SJCRH30 (cell line): ENCODE results near the gene GRHL3. TPM values are rescaled to one million over a fixed set of nuclear protein-coding genes. Genes with fewer than 3 reads are reported as not detected.

Experiments used
- DNase-seq, 2 experiments: peaks; one replicate each; pipeline ENCODE4 v3.0.0-alpha.2; 2015 to 2020
- H3K27ac ChIP-seq: fragments of 250-450 bp; sonication (Bioruptor Pico); 2 replicates; pipeline ENCODE4 v1.5.1; 2020; ENCODE audit warnings: mild to moderate bottlenecking, moderate library complexity
- H3K27me3 ChIP-seq: fragments of 250-450 bp; sonication (Bioruptor Pico); 2 replicates; pipeline ENCODE4 v1.5.1; 2020; ENCODE audit warnings: mild to moderate bottlenecking, moderate library complexity
- H3K36me3 ChIP-seq: fragments of 250-450 bp; sonication (Bioruptor Pico); 2 replicates; pipeline ENCODE4 v1.5.1; 2020; ENCODE audit warnings: mild to moderate bottlenecking, moderate library complexity
- H3K4me1 ChIP-seq: fragments of 250-450 bp; sonication (Bioruptor Pico); 2 replicates; pipeline ENCODE4 v1.5.1; 2020; ENCODE audit warnings: mild to moderate bottlenecking, moderate library complexity
- H3K4me3 ChIP-seq: fragments of 250-450 bp; sonication (Bioruptor Pico); 2 replicates; pipeline ENCODE4 v1.5.1; 2020; ENCODE audit warnings: mild to moderate bottlenecking, moderate library complexity
- H3K9me3 ChIP-seq: fragments of 250-450 bp; sonication (Bioruptor Pico); replicated peaks from 2 replicates; pipeline ENCODE4 v1.5.1; 2020; ENCODE audit warnings: mild to moderate bottlenecking, moderate library complexity
- total RNA-seq: library from RNA; depleted of rRNA; stranded (reverse); fragments of >200 nt; shearing (Covaris generic); gene quantifications from 2 replicates; pipeline ENCODE4 v1.2.3, GENCODE V29; 2014

Gene GRHL3
- total RNA-seq, 1 experiment from 2014 or later, result not detected

DNA sequence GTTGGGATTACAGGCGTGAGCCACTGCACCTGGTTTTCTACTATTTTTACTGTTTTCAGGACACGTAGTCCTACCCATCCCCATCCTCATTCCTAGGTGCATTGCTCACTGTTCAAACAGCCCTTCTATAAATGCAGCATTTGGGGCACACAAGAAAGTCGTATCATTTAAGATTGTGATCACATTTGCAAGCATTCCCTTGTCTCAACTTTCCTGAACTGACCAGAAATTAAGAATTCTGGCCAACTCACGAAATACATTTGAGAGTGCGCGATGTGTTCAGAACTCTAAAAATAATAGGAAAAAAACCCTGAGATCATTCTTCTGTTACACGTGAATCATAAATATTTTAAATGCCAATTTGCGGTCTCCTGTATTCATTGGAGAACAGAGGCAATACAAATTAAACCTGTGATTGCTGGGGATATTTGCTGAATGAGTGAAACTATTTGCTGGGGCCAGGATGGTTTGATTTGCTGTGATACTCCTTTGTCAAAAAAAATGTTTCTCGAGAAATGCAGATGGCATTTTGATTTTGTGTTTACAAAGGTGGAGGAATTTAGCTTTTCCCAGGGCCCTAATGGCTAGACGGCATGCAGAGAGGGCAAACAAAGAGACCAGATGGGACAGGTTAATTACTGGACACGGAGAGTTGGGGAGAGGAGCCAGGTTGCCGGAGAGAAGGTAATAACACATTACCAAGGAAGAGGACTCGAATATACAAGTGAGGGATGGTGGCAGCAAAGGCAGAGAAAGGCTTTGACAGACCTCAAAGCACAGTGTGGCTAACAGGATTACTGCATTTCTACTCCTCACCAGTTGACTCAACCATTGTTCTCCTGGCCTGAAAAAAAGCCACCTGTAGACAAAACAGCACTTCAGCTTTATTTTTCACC, 56.0 kb downstream of the GRHL3 start:
- H3K27me3 ChIP-seq, result peaks cover 10% of the 10 kb centered on the region
- H3K27ac ChIP-seq, result no peak overlapping the region
- H3K4me3 ChIP-seq, result no peak overlapping the region
- no peaks in the 10 kb centered on the region for H3K4me1 ChIP-seq
- DNase-seq, result no peak
- H3K9me3 ChIP-seq, result no peaks in the 10 kb centered on the region
- H3K36me3 ChIP-seq, result no peaks in the 10 kb centered on the region

DNA sequence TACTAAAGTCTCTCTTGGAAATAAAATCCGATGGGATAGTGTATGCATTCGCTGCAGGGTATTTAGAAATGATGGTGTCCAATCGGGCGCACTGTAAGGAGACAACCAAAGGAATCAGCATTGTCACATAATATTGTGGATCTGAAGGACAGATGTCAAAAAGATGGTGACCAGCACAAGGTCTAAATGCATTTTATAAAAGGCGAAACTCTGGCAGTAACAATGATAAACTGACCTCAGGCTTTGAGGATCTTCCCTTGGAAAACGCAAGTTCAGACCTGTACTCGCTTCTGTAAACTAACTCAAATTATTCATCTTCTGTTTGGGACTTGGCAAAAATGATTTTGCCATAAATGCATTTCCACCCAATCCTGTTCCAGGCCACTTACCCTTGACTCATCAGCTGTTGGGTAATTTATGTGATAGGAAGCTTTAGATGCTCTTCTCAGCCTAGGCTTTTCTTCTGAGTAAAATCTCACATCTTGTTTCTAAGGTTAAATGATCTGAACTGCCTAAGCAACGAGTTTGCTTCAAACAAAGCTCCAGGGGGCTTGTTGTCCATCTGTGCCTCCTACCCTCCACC, 60.7 kb downstream of the GRHL3 start:
- no peaks in the 10 kb centered on the region for H3K36me3 ChIP-seq
- H3K27me3 ChIP-seq, result peaks cover 15% of the 10 kb centered on the region
- no peaks in the 10 kb centered on the region for H3K9me3 ChIP-seq
- no peak overlapping the region for H3K27ac ChIP-seq
- DNase-seq, result no peak
- no peak overlapping the region for H3K4me3 ChIP-seq
- H3K4me1 ChIP-seq, result no peaks in the 10 kb centered on the region

DNA sequence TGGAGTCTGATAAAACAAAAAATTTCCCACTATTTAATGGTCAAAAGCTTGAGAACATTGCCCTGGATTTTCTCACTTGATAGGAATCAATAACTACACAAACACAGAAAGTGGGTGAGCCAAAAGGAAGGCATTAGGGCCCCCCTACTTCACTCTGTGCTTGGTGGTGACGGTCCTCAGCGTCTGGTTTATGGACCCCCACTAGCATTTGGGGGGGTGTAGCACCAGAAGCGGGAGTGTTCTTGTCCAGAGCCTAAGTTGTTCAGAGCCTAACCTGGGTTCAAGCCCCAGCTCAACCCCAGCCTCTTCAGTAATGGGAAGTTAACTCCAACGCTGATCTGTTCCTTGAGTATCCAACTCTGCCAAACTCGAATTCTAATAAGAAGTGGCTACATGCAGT, 61.4 kb downstream of the GRHL3 start:
- no peaks in the 10 kb centered on the region for H3K36me3 ChIP-seq
- H3K27ac ChIP-seq, result no peak overlapping the region
- no peaks in the 10 kb centered on the region for H3K9me3 ChIP-seq
- H3K4me3 ChIP-seq, result no peak overlapping the region
- H3K4me1 ChIP-seq, result no peaks in the 10 kb centered on the region
- DNase-seq, result no peak
- H3K27me3 ChIP-seq, result peaks cover 16% of the 10 kb centered on the region

DNA sequence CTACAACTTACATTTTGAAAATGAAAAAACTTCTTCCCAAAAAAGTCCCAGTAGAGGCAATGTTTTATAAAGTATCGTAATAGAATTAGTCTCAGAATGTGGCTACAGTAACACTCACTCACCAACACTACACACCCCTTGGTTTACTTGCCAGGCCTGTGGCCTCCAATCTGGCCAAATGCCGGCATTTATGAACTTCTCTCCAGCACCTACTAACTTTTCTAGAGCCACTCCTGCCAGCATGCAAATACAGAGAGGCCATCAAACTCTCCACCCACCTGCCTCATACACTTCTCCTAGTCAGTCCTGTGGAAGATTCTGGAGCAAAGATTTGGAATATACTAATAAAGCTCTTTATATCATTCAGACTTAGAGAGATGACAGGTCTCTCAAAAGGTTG, 62.1 kb downstream of the GRHL3 start:
- Histone ChIP-seq H3K9me3 (no peaks in the 10 kb centered on the region), H3K4me1 (no peaks in the 10 kb centered on the region), H3K27ac (no peak overlapping the region), H3K27me3 (peaks cover 17% of the 10 kb centered on the region), H3K36me3 (no peaks in the 10 kb centered on the region), H3K4me3 (no peak overlapping the region)
- DNase-seq, result no peak

DNA sequence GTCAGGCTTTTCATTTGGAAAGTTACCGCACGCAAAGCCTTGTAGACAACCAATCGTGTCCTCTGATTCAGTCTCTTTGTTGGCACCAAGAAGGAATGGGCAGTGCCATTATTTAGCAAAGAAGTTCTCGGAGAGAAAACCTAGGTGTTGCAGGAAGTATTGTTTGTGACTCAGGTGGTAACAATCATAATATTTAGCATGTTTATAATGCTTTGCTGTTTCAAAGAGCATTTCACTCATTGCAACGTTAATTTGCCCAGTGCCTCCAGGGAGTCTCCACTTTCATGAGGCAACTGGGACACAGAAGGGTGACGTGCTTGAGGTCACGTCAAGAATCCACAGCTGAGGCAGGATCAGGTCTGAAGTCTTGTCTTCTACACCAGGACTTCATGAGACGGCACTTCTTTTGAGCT, 63.0 kb downstream of the GRHL3 start:
- no peak for DNase-seq
- Histone ChIP-seq H3K36me3 (no peaks in the 10 kb centered on the region), H3K27ac (no peak overlapping the region), H3K9me3 (no peaks in the 10 kb centered on the region), H3K4me3 (no peak overlapping the region), H3K4me1 (no peaks in the 10 kb centered on the region), H3K27me3 (peaks cover 17% of the 10 kb centered on the region)

DNA sequence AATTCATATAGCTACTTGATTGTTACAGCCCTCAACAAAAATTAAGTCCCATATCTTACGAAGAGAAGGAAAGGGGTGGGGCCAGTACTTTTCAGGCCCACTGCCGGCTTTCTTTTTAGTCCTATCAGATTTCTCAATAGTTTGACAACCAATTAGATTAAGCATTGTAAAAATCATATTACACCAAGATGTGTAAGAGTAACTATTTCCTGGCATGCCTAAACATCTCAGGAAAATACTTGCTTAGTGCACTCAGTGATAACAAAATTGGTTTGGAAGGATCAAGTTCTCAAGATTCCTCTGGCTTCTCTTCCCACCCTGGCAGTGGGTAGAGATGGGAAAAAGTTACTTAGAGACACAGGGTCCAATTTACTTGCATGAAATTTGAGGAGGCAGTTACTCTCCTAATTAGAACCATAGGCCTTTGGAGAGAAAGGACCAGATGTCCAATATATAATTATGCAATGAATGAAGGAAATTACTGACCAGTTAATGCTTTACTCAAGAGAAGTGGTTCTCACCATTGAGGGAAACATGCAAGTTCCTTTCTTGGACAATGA, 64.3 kb downstream of the GRHL3 start:
- Histone ChIP-seq H3K4me1 (no peaks in the 10 kb centered on the region), H3K27me3 (peaks cover 17% of the 10 kb centered on the region), H3K4me3 (no peak overlapping the region), H3K9me3 (no peaks in the 10 kb centered on the region), H3K36me3 (no peaks in the 10 kb centered on the region), H3K27ac (no peak overlapping the region)
- no peak for DNase-seq

DNA sequence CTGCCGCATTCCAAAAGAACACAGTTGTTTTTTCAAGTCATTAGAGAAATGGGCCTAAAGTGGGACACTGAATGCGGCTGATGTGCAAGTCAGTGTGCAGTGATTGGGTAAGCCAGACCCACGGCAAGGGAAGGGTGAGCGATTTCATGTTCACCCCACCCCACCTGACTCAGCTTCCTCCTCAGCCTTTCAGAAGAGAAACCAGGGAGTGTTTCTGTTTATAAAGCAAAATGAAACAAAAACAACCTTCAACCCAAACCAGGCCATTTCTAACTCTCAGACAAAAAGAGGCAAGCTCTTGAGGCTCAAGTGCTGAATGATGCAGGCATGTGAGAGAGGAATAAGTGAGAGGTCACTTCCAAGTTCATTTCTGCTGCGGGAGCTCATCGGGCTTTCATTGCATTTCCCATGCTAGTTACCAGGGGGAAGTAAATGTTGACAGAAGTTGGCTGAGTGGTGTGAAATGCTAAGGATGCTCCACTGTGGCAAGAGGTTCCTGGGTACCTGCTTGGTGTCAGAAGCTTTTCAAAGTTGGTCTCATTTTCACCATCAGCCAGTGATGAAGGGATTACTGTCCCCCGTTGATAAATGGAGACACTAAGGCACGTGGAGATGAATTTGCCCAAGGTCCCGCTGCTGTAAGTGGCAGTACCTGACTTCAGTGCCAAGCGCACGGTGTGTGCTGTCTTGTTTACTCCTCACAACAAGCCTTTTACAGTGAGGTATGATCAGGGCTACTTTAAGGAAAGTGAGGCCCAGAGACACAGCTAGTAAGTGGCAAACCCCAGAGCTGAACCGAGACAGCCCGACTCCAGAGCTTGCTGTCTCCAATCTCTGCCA, 65.3 kb downstream of the GRHL3 start:
- H3K27me3 ChIP-seq, result peaks cover 23% of the 10 kb centered on the region
- no peak overlapping the region for H3K4me3 ChIP-seq
- no peaks in the 10 kb centered on the region for H3K4me1 ChIP-seq
- no peaks in the 10 kb centered on the region for H3K36me3 ChIP-seq
- H3K9me3 ChIP-seq, result no peaks in the 10 kb centered on the region
- DNase-seq, result no peak
- H3K27ac ChIP-seq, result no peak overlapping the region

DNA sequence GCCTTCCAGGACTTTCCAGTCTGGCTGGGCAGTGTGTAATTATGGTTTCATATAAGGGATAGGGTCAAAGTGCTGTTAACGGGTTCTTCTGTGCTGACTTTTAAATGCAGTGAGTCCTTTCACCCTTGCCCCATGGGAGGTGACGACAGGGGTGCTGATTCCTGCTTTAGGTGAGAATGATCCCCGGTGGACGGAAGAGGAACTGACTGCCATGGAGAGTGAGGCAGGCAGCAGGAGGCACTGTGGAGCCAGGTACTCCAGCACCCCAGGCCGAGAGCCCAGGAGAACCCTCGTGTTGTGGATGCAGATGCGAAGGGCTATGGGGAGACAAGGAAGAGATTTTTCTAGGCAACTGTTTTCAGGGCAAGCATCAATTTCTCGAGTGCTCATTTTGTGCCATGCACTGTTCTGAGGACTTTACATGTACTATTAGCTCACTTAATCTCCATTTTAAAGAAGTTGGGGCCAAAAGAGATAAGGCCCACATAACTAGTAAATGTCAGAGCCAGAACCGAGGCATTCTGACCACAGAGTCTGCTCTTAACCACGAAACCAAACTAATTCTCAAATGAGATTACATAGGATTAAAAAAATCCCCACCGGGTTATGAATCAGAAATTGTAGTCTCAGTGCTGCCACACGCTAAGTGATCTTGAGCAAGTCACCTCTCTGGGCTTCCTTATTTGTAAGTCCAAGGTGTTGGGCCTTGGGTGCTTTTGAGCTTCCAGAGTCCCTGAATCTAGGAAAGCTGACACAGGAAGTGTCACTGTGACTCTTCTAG, 66.2 kb downstream of the GRHL3 start:
- no peak overlapping the region for H3K27ac ChIP-seq
- DNase-seq, result no peak
- no peaks in the 10 kb centered on the region for H3K9me3 ChIP-seq
- H3K27me3 ChIP-seq, result peaks cover 25% of the 10 kb centered on the region
- H3K36me3 ChIP-seq, result no peaks in the 10 kb centered on the region
- no peak overlapping the region for H3K4me3 ChIP-seq
- no peaks in the 10 kb centered on the region for H3K4me1 ChIP-seq

- no peaks in the 10 kb centered on the region for H3K4me1 ChIP-seq
- no peaks in the 10 kb centered on the region for H3K36me3 ChIP-seq
- no peak overlapping the region for H3K4me3 ChIP-seq
- H3K9me3 ChIP-seq, result no peaks in the 10 kb centered on the region
- no peak overlapping the region for H3K27ac ChIP-seq
- H3K27me3 ChIP-seq, result peaks cover 19% of the 10 kb centered on the region
- peak in 1 of 2 experiments; percentile 37 for DNase-seq
These were observed 67.1 kb downstream of the GRHL3 start for GRCh38 chr1:24386241-24386640.

GRCh38 chr1:24386931-24387330, 67.8 kb downstream of the GRHL3 start:
- Histone ChIP-seq H3K36me3 (no peaks in the 10 kb centered on the region), H3K4me3 (no peak overlapping the region), H3K4me1 (no peaks in the 10 kb centered on the region), H3K27me3 (peaks cover 16% of the 10 kb centered on the region), H3K27ac (no peak overlapping the region), H3K9me3 (no peaks in the 10 kb centered on the region)
- no peak for DNase-seq

DNA sequence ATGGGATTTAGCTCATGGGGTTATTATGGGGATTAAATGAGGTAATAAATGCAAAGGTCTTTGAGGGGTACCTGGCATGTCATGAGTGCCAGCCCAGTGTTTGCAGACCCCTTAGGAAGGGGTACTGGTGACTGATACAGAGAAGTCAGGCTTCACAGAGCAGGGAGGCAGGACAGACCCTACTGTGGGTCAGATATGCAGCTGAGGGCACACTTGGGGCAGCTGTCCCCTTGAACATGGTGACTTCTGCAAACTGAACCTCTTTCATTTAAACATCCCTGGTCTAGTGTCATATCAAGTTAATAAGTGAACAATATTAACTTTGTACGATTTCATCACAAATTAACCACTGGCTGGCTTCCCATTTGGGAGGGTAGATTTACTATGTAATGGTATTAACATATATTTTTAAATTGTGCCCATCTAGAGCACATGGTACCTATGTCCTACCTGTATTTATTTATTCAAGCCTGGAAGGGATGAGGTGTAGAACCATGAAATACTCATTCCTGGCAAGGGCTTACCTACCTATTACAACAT, 68.5 kb downstream of the GRHL3 start:
- Histone ChIP-seq H3K27me3 (peaks cover 16% of the 10 kb centered on the region), H3K9me3 (no peaks in the 10 kb centered on the region), H3K4me3 (no peak overlapping the region), H3K4me1 (no peaks in the 10 kb centered on the region), H3K27ac (no peak overlapping the region), H3K36me3 (no peaks in the 10 kb centered on the region)
- no peak for DNase-seq

DNA sequence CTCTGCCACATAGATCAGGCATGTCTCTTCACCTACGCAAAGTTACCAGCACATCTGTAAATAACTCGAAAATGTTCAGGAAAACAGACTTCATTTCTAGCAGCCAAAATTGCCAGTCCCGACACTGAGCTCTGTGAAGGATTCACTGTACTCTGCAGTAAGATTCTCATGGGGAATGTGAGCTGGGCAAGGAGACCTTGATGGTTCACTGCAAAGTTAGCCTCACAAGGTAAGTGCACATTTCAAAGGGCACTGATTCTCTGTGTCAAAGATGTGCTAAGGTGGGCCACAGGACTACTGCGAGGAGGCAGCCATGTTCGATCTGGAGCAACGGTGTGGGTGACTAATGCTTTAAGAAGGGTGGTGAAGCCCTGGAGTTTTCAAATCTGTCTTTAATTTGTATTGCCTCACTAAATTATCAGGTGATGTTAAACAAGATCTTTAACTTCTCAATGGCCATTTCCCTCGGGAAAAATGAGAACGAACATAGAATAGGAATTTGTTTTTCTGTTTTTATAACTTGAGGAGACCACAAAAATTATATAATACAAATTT, 69.3 kb downstream of the GRHL3 start:
- peaks cover 16% of the 10 kb centered on the region for H3K27me3 ChIP-seq
- no peak overlapping the region for H3K4me3 ChIP-seq
- no peaks in the 10 kb centered on the region for H3K9me3 ChIP-seq
- no peak for DNase-seq
- H3K4me1 ChIP-seq, result no peaks in the 10 kb centered on the region
- no peaks in the 10 kb centered on the region for H3K36me3 ChIP-seq
- no peak overlapping the region for H3K27ac ChIP-seq

DNA sequence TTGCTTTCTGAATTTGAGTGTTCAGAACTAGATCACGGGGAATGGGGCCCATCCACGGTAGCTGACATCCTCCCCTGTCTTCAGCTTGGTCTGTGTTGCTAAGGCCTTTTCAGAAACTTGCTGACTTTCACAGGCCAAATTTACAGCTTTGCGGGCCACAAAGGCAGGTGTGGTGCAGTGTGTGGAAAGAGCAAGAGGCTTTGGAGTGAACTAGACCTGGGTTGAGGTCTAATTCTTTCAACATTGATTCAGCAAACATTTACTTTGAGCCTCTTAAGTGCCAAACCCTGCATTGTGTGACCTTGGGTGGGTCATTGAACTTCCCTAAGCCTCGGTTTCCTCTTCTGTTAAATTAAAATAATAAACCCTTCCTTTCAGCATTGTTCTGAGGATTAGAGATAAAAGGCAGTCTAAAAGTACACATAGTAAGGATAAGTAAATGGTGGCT, 70.1 kb downstream of the GRHL3 start:
- H3K4me1 ChIP-seq, result no peaks in the 10 kb centered on the region
- H3K27ac ChIP-seq, result no peak overlapping the region
- no peaks in the 10 kb centered on the region for H3K9me3 ChIP-seq
- no peaks in the 10 kb centered on the region for H3K36me3 ChIP-seq
- no peak overlapping the region for H3K4me3 ChIP-seq
- peaks cover 23% of the 10 kb centered on the region; the same call in 1 of the 2 replicates for H3K27me3 ChIP-seq
- DNase-seq, result no peak
